ENCODE measurements around the gene CASR. TPM values are rescaled to one million over a fixed set of nuclear protein-coding genes. Genes with fewer than 3 reads are reported as not detected.

CASR gene
- total RNA-seq, 3 donors from 2014 or later, result not detected

DNA sequence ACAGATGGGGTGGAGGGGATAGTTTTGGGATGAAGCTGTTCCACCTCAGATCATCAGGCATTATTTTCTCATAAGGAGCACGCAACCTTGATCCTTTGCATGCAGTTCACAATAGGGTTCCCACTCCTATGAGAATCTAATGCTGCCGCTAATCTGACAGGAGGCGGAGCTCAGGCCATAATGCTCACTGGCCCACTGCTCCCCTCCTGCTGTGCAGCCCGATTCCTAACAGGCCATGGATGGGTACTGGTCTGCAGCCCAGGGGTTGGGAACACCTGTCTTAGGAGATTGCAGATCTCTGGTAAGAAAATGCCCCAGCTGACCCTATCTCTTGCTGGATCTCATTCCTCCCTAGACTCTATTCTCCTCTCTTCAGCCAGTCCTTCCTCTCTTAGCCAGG is 148.4 kb downstream of the CASR start:
- H3K9me3 ChIP-seq, result no peaks in the 10 kb centered on the region
- H3K4me1 ChIP-seq, result no peaks in the 10 kb centered on the region
- intact Hi-C loops (cut with DNase I; ENCODE audit: low total_unique reads), result no loop called here
- H3K4me3 ChIP-seq, result no peak overlapping the region
- TF ChIP-seq, protein P1, sequence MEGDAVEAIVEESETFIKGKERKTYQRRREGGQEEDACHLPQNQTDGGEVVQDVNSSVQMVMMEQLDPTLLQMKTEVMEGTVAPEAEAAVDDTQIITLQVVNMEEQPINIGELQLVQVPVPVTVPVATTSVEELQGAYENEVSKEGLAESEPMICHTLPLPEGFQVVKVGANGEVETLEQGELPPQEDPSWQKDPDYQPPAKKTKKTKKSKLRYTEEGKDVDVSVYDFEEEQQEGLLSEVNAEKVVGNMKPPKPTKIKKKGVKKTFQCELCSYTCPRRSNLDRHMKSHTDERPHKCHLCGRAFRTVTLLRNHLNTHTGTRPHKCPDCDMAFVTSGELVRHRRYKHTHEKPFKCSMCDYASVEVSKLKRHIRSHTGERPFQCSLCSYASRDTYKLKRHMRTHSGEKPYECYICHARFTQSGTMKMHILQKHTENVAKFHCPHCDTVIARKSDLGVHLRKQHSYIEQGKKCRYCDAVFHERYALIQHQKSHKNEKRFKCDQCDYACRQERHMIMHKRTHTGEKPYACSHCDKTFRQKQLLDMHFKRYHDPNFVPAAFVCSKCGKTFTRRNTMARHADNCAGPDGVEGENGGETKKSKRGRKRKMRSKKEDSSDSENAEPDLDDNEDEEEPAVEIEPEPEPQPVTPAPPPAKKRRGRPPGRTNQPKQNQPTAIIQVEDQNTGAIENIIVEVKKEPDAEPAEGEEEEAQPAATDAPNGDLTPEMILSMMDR (IDR thresholded peaks at IDR 0.05), result no peak
- TF ChIP-seq POLR2A (IDR thresholded peaks at IDR 0.05) (no peak), POLR2AphosphoS5 (IDR thresholded peaks at IDR 0.05) (no peak)
- DNase-seq (ENCODE audit: low spot score in 2 of 2), result no peak
- no peaks in the 10 kb centered on the region for H3K27me3 ChIP-seq
- H3K36me3 ChIP-seq, result no peaks in the 10 kb centered on the region
- H3K27ac ChIP-seq, result no peak overlapping the region

GRCh38 chr3:122332551-122332950 is 149.1 kb downstream of the CASR start:
- intact Hi-C loops (cut with DNase I; ENCODE audit: low total_unique reads), result no loop called here
- TF ChIP-seq, protein P1 (IDR thresholded peaks at IDR 0.05), result no peak
- TF ChIP-seq POLR2A (IDR thresholded peaks at IDR 0.05), result no peak
- no peak for TF ChIP-seq POLR2AphosphoS5 (IDR thresholded peaks at IDR 0.05)
- no peak overlapping the region for H3K27ac ChIP-seq
- no peaks in the 10 kb centered on the region for H3K9me3 ChIP-seq
- H3K27me3 ChIP-seq, result no peaks in the 10 kb centered on the region
- DNase-seq (ENCODE audit: low spot score in 2 of 2), result no peak
- no peaks in the 10 kb centered on the region for H3K4me1 ChIP-seq
- H3K36me3 ChIP-seq, result no peaks in the 10 kb centered on the region
- H3K4me3 ChIP-seq, result no peak overlapping the region

Other genes starting within 250 kb of the CASR start
- gene ILDR1, start 161.4 kb upstream of the CASR start, total RNA-seq, result 1 to 10 TPM in 2 of 3 donors, not detected in 1; 3.3 to 5.9 TPM
- 10 to 100 TPM in 1 of 3 donors, 1 to 10 TPM in 2; 7.3 to 12.6 (median 7.5) TPM for gene CD86, start 128.3 kb upstream of the CASR start, total RNA-seq
- gene CSTA, start 141.6 kb downstream of the CASR start, total RNA-seq, result 10 to 100 TPM in 2 of 3 donors, 1 to 10 TPM in 1; 9.1 to 40.3 (median 15.7) TPM
- gene MIX23, start 199.6 kb downstream of the CASR start, total RNA-seq, result 10 to 100 TPM; 10.8 to 20.3 (median 15.0) TPM
- 10 to 100 TPM; 19.3 to 27.2 (median 26.5) TPM for gene FAM162A, start 200.5 kb downstream of the CASR start, total RNA-seq
- 1 to 10 TPM; 4.0 to 8.0 (median 6.2) TPM for gene WDR5B, start 232.4 kb downstream of the CASR start, total RNA-seq

Measured in breast epithelium (tissue), 4 donors.